ENCODE results near the gene ZCWPW1. TPM values are rescaled to one million over a fixed set of nuclear protein-coding genes. Genes with fewer than 3 reads are reported as not detected.
"Not testable (repeated sequence)": the region's sequence is repeated elsewhere in the genome, so short reads cannot be mapped to it uniquely, and the experiment has no call there.

Gene ZCWPW1
- total and polyA plus RNA-seq, 4 donors: 5.1 to 12.2 (median 6.4) TPM

DNA sequence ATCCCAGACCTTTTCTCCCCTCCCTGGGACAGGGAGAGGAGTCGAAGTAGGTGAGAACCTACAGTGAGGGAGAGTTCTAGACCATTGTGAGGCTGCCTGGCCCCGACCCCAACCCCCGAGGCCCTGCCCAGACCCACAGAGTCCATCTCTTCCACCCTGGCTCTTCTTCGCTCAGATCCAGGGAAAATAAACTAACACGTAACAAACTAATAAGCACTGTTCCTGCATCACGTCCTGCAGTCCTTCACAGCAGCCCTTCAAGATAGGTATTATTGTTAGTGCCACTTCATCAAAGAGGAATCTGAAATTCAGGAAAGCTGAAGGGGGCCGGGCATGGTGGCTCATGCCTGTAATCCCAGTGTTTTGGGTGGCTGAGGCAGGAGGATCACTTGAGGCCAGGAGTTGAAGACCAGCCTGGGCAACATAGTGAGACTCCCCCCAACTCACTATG, 35.7 kb upstream of the ZCWPW1 start, which contains the start of gene SPACDR:
TSS of gene SPACDR (minus strand) at position 51 of the 451 bp plus-strand sequence. CDS start 235 bp downstream, outside the sequence.
- H3K4me1 ChIP-seq (ENCODE audit: control insufficient read depth in 5 of 5, insufficient read depth in 5 of 5, low read length in 5 of 5): peaks cover 0 to 31% (median 2%) of the 10 kb centered on the region in 5 donors
- 90% methylated on average over 7 of the region's 7 CpGs for WGBS, 2 donors
- no peaks in the 10 kb centered on the region for H3K27me3 ChIP-seq (ENCODE audit: control insufficient read depth in 3 of 3, insufficient read depth in 3 of 3, low read length in 2 of 3)
- H3K9ac ChIP-seq (ENCODE audit: insufficient read depth in 1 of 2, low read length in 2 of 2): no peak within 1 kb of the TSS
- DNase-seq: no peak
- H3K9me3 ChIP-seq (ENCODE audit: control insufficient read depth in 4 of 4, insufficient read depth in 3 of 4, low read length in 3 of 4): no peaks in the 10 kb centered on the region
- H3K36me3 ChIP-seq (ENCODE audit: control insufficient read depth in 4 of 4, insufficient read depth in 4 of 4, low read length in 4 of 4): peaks cover 0 to 13% (median 2%) of the 10 kb centered on the region in 4 donors
- H3K4me3 ChIP-seq: no peak within 1 kb of the TSS
- ATAC-seq (ENCODE audit: insufficient read depth, low FRiP score): no peak
- TF ChIP-seq, protein P1, sequence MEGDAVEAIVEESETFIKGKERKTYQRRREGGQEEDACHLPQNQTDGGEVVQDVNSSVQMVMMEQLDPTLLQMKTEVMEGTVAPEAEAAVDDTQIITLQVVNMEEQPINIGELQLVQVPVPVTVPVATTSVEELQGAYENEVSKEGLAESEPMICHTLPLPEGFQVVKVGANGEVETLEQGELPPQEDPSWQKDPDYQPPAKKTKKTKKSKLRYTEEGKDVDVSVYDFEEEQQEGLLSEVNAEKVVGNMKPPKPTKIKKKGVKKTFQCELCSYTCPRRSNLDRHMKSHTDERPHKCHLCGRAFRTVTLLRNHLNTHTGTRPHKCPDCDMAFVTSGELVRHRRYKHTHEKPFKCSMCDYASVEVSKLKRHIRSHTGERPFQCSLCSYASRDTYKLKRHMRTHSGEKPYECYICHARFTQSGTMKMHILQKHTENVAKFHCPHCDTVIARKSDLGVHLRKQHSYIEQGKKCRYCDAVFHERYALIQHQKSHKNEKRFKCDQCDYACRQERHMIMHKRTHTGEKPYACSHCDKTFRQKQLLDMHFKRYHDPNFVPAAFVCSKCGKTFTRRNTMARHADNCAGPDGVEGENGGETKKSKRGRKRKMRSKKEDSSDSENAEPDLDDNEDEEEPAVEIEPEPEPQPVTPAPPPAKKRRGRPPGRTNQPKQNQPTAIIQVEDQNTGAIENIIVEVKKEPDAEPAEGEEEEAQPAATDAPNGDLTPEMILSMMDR (IDR thresholded peaks at IDR 0.05; ENCODE audit: control extremely low read depth, extremely low read depth): no peak
- no peak within 1 kb of the TSS for H3K27ac ChIP-seq (ENCODE audit: low read depth in 1 of 2, low read length in 1 of 2)

DNA sequence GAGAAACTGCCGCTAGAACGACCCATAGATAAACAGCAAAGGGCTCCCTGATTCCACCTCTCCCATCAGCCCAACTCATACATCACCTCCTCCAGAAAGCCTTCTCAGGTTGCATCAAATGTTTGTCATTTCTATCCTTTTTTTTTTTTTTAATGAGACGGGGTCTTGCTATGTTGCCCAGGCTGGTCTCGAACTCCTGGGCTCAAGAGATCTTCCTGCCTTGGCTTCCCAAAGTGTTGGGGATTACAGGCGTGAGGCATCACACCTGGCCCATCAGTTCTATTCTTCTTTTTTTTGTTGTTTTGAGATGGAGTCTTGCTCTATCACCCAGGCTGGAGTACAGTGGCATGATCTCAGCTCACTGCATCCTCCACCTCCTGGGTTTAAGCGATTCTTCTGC, 28.5 kb upstream of the ZCWPW1 start:
- DNase-seq (no peak), ATAC-seq (ENCODE audit: insufficient read depth, low FRiP score) (no peak)
- H3K9ac ChIP-seq (ENCODE audit: insufficient read depth in 1 of 2, low read length in 2 of 2): no peak overlapping the region
- peaks cover 0 to 4% (median 0%) of the 10 kb centered on the region in 4 donors for H3K36me3 ChIP-seq (ENCODE audit: control insufficient read depth in 4 of 4, insufficient read depth in 4 of 4, low read length in 4 of 4)
- H3K4me3 ChIP-seq: no peak overlapping the region
- H3K27ac ChIP-seq (ENCODE audit: low read depth in 1 of 2, low read length in 1 of 2): no peak overlapping the region
- no peaks in the 10 kb centered on the region for H3K9me3 ChIP-seq (ENCODE audit: control insufficient read depth in 4 of 4, insufficient read depth in 3 of 4, low read length in 3 of 4)
- no peaks in the 10 kb centered on the region for H3K4me1 ChIP-seq (ENCODE audit: control insufficient read depth in 5 of 5, insufficient read depth in 5 of 5, low read length in 5 of 5)
- WGBS, 2 donors: 95 to 97% methylated on average over 6 of the region's 6 CpGs
- no peaks in the 10 kb centered on the region for H3K27me3 ChIP-seq (ENCODE audit: control insufficient read depth in 3 of 3, insufficient read depth in 3 of 3, low read length in 2 of 3)
- TF ChIP-seq, protein P1 (IDR thresholded peaks at IDR 0.05; ENCODE audit: control extremely low read depth, extremely low read depth): no peak

- no peak overlapping the region for H3K4me3 ChIP-seq
- H3K36me3 ChIP-seq (ENCODE audit: control insufficient read depth in 4 of 4, insufficient read depth in 4 of 4, low read length in 4 of 4): peaks cover 0 to 4% (median 0%) of the 10 kb centered on the region in 4 donors
- WGBS, 2 donors: 91 to 98% methylated on average over 14 of the region's 14 CpGs
- H3K4me1 ChIP-seq (ENCODE audit: control insufficient read depth in 5 of 5, insufficient read depth in 5 of 5, low read length in 5 of 5): no peaks in the 10 kb centered on the region
- no peak for DNase-seq
- no peaks in the 10 kb centered on the region for H3K9me3 ChIP-seq (ENCODE audit: control insufficient read depth in 4 of 4, insufficient read depth in 3 of 4, low read length in 3 of 4)
- TF ChIP-seq, protein P1 (IDR thresholded peaks at IDR 0.05; ENCODE audit: control extremely low read depth, extremely low read depth): no peak
- H3K27me3 ChIP-seq (ENCODE audit: control insufficient read depth in 3 of 3, insufficient read depth in 3 of 3, low read length in 2 of 3): no peaks in the 10 kb centered on the region
- no peak overlapping the region for H3K9ac ChIP-seq (ENCODE audit: insufficient read depth in 1 of 2, low read length in 2 of 2)
- ATAC-seq (ENCODE audit: insufficient read depth, low FRiP score): no peak
- no peak overlapping the region for H3K27ac ChIP-seq (ENCODE audit: low read depth in 1 of 2, low read length in 1 of 2)
Observed at GRCh38 chr7:100456562-100456961, 28.1 kb upstream of the ZCWPW1 start.

GRCh38 chr7:100455206-100455605, 26.7 kb upstream of the ZCWPW1 start:
- Histone ChIP-seq H3K9ac (ENCODE audit: insufficient read depth in 1 of 2, low read length in 2 of 2) (no peak overlapping the region), H3K4me1 (ENCODE audit: control insufficient read depth in 5 of 5, insufficient read depth in 5 of 5, low read length in 5 of 5) (peaks cover 0 to 3% (median 0%) of the 10 kb centered on the region in 5 donors), H3K36me3 (ENCODE audit: control insufficient read depth in 4 of 4, insufficient read depth in 4 of 4, low read length in 4 of 4) (peaks cover 0 to 4% (median 0%) of the 10 kb centered on the region in 4 donors), H3K27me3 (ENCODE audit: control insufficient read depth in 3 of 3, insufficient read depth in 3 of 3, low read length in 2 of 3) (no peaks in the 10 kb centered on the region), H3K27ac (ENCODE audit: low read depth in 1 of 2, low read length in 1 of 2) (no peak overlapping the region), H3K4me3 (no peak overlapping the region), H3K9me3 (ENCODE audit: control insufficient read depth in 4 of 4, insufficient read depth in 3 of 4, low read length in 3 of 4) (no peaks in the 10 kb centered on the region)
- WGBS, 2 donors: 92 to 93% methylated on average over 3 of the region's 3 CpGs
- ATAC-seq (ENCODE audit: insufficient read depth, low FRiP score): no peak
- TF ChIP-seq, protein P1 (IDR thresholded peaks at IDR 0.05; ENCODE audit: control extremely low read depth, extremely low read depth): no peak
- DNase-seq: no peak

- not testable (repeated sequence) for H3K36me3 ChIP-seq (ENCODE audit: control insufficient read depth in 4 of 4, insufficient read depth in 4 of 4, low read length in 4 of 4); H3K4me3 ChIP-seq; H3K27me3 ChIP-seq (ENCODE audit: control insufficient read depth in 3 of 3, insufficient read depth in 3 of 3, low read length in 2 of 3); H3K9ac ChIP-seq (ENCODE audit: insufficient read depth in 1 of 2, low read length in 2 of 2); H3K27ac ChIP-seq (ENCODE audit: low read depth in 1 of 2, low read length in 1 of 2); H3K9me3 ChIP-seq (ENCODE audit: control insufficient read depth in 4 of 4, insufficient read depth in 3 of 4, low read length in 3 of 4); ATAC-seq (ENCODE audit: insufficient read depth, low FRiP score); DNase-seq; H3K4me1 ChIP-seq (ENCODE audit: control insufficient read depth in 5 of 5, insufficient read depth in 5 of 5, low read length in 5 of 5)
- 93 to 98% methylated on average over 8 of the region's 8 CpGs for WGBS, 2 donors
Observed at GRCh38 chr7:100453854-100454253, 25.4 kb upstream of the ZCWPW1 start.

Measured in lung (tissue), 12 donors.